Suprapubic skin (tissue), 4 donors: ENCODE results near the gene TMUB1. TPM values are rescaled to one million over a fixed set of nuclear protein-coding genes. Genes with fewer than 3 reads are reported as not detected.

Source experiments
- DNase-seq, 2 donors: peaks; one replicate each; pipeline ENCODE4 v3.0.0-alpha.2; 2019; ENCODE audit warnings: low spot score in 2 of 2
- H3K27ac ChIP-seq: fragments of 200-600 bp; sonication (generic); one replicate; pipeline ENCODE4 v1.5.1; 2019
- H3K27me3 ChIP-seq: fragments of 200-600 bp; sonication (generic); one replicate; pipeline ENCODE4 v1.5.1; 2019
- H3K36me3 ChIP-seq: fragments of 200-600 bp; sonication (generic); one replicate; pipeline ENCODE4 v1.5.1; 2019
- H3K4me1 ChIP-seq: fragments of 200-600 bp; sonication (generic); one replicate; pipeline ENCODE4 v1.5.1; 2019
- H3K4me3 ChIP-seq: fragments of 200-600 bp; sonication (generic); one replicate; pipeline ENCODE4 v1.5.1; 2019; ENCODE audit warnings: mild to moderate bottlenecking
- H3K9me3 ChIP-seq: fragments of 200-600 bp; sonication (generic); one replicate; pipeline ENCODE4 v1.5.1; 2019
- EP300 ChIP-seq: sonication (generic); formaldehyde crosslinking; IDR thresholded peaks from one replicate; pipeline ENCODE4 v1.6.1; 2017; ENCODE audit warnings: antibody characterized with exemption
- POLR2A ChIP-seq, 2 donors: fragments of 450-650 bp; IDR thresholded peaks; one replicate each; pipeline ENCODE4 v1.6.1; 2017; ENCODE audit warnings: antibody characterized with exemption in 2 of 2, mild to moderate bottlenecking in 2 of 2, moderate library complexity in 2 of 2
- POLR2AphosphoS5 ChIP-seq, 3 donors: sonication (generic); formaldehyde crosslinking; IDR thresholded peaks; one replicate each; pipeline ENCODE4 v1.6.1; 2017; ENCODE audit warnings: antibody characterized with exemption in 3 of 3
- WGBS: methylation state at CpG from one replicate; pipeline ENCODE4 v1.1.5; 2018; 5-methylcytosine and 5-hydroxymethylcytosine counted together
- total RNA-seq, 4 donors: library from RNA; depleted of rRNA; stranded (reverse); fragments of >200 nt; gene quantifications; one replicate each; pipeline ENCODE4 v1.1.0, GENCODE V29; 2016
- TF ChIP-seq, protein P1 (sequence below), 2 donors: fragments of 200-600 bp in 1 of 2; fragments of 450-650 bp in 1 of 2; sonication (generic) in 1 of 2; IDR thresholded peaks; one replicate each; pipeline ENCODE4 v1.5.1; 2016 to 2019; ENCODE audit warnings: antibody characterized with exemption in 2 of 2, mild to moderate bottlenecking in 1 of 2, moderate library complexity in 1 of 2

The TMUB1 gene
- total RNA-seq, 4 donors from 2014 or later: 32.5 to 50.3 (median 45.7) TPM

DNA sequence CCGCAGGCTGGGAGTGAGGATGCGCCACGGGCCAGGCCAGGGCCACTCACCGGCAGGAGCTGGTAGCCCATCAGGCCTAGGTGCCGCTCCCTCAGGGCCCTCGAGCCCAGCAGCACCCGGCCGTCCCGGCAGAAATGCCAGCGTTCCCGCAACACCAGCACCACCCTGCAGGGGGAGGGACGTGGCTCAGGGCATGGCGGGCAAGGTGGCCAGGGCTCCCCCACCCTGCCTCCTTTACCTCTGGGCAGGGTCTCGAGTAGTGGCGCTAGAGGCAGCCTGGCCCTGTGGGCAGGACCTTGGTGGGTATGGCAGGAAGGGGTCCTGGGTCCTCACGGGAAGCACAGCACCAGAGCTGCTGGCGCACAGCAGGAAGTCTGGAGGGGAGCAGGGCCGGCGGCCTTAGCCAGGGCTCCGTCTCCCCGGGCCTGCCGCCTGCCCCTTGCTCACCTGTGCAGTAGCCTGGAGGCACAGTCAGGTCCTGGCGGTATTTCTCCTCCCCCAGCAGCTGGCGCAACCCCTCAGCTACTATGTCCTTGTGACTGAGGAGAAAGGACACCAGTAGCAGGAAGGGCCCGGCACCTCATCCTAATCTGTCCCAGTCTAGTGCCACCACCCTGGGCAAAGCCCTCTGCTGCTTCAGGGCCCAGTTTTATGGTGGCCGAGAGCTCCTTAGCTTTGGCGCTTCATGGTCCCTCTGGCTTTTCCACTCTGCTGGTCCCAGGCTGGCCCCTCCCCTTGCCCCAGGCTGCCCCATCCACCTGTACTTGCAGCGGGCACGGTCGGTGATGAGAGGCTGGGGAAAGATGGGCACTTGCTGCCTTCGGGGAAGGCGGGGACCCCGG, 6.2 kb downstream of the TMUB1 start:
- whole genome bisulfite sequencing: 75% methylated on average over 17 of the region's 33 CpGs
- Histone ChIP-seq H3K27ac (peak overlapping the region; percentile 20), H3K36me3 (peaks cover 57% of the 10 kb centered on the region), H3K9me3 (no peaks in the 10 kb centered on the region), H3K4me1 (peaks cover 50% of the 10 kb centered on the region), H3K27me3 (no peaks in the 10 kb centered on the region), H3K4me3 (no peak overlapping the region)
- TF ChIP-seq, protein P1, sequence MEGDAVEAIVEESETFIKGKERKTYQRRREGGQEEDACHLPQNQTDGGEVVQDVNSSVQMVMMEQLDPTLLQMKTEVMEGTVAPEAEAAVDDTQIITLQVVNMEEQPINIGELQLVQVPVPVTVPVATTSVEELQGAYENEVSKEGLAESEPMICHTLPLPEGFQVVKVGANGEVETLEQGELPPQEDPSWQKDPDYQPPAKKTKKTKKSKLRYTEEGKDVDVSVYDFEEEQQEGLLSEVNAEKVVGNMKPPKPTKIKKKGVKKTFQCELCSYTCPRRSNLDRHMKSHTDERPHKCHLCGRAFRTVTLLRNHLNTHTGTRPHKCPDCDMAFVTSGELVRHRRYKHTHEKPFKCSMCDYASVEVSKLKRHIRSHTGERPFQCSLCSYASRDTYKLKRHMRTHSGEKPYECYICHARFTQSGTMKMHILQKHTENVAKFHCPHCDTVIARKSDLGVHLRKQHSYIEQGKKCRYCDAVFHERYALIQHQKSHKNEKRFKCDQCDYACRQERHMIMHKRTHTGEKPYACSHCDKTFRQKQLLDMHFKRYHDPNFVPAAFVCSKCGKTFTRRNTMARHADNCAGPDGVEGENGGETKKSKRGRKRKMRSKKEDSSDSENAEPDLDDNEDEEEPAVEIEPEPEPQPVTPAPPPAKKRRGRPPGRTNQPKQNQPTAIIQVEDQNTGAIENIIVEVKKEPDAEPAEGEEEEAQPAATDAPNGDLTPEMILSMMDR (IDR thresholded peaks at IDR 0.05): peak in 1 of 2 donors; percentile 11
- no peak for TF ChIP-seq EP300
- DNase-seq: no peak

DNA sequence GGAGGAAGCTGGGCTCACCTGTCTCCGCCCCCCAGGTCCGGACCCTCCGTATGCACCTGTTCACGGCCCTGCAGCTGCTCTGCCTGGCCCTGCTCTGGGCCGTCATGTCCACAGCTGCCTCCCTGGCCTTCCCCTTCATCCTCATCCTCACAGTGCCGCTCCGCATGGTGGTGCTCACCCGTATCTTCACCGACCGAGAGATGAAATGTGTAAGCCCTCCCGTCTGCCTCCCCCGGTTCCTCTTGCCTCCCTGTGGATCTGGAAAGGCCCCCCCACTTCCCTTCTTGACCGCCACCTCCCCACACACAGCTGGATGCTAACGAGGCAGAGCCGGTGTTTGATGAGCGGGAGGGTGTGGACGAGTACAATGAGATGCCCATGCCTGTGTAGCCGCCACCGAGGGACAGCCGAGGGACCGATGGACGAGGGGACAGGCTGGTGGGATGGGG, 7.3 kb downstream of the TMUB1 start:
- DNase-seq: no peak
- 86% methylated on average over 22 of the region's 22 CpGs for WGBS
- H3K4me1 ChIP-seq: peaks cover 40% of the 10 kb centered on the region
- peaks cover 68% of the 10 kb centered on the region for H3K36me3 ChIP-seq
- no peaks in the 10 kb centered on the region for H3K9me3 ChIP-seq
- H3K27me3 ChIP-seq: no peaks in the 10 kb centered on the region
- TF ChIP-seq, protein P1 (IDR thresholded peaks at IDR 0.05): no peak
- TF ChIP-seq POLR2A (IDR thresholded peaks at IDR 0.05): no peak
- TF ChIP-seq POLR2AphosphoS5 (IDR thresholded peaks at IDR 0.05): no peak
- no peak overlapping the region for H3K4me3 ChIP-seq
- no peak overlapping the region for H3K27ac ChIP-seq

DNA sequence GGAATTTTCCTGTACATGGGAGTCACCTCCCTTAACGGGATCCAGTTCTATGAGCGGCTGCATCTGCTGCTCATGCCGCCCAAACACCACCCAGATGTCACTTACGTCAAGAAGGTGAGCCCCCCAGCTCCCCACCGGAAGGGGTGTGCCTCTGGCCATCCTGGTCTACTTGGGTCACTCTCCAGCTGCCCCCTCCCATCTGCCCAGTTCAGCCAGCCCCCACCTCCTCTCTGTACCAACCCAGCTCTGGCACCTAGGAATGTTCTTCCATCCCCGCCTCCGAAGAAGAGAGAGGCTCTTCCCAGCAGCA, 7.7 kb downstream of the TMUB1 start:
- Histone ChIP-seq H3K4me1 (peaks cover 37% of the 10 kb centered on the region), H3K36me3 (peaks cover 72% of the 10 kb centered on the region), H3K9me3 (no peaks in the 10 kb centered on the region), H3K27ac (no peak overlapping the region), H3K4me3 (no peak overlapping the region), H3K27me3 (no peaks in the 10 kb centered on the region)
- 87% methylated on average over 7 of the region's 7 CpGs for WGBS
- no peak for TF ChIP-seq POLR2AphosphoS5 (IDR thresholded peaks at IDR 0.05)
- no peak for TF ChIP-seq EP300
- TF ChIP-seq, protein P1 (IDR thresholded peaks at IDR 0.05): no peak
- TF ChIP-seq POLR2A (IDR thresholded peaks at IDR 0.05): no peak
- DNase-seq: no peak

DNA sequence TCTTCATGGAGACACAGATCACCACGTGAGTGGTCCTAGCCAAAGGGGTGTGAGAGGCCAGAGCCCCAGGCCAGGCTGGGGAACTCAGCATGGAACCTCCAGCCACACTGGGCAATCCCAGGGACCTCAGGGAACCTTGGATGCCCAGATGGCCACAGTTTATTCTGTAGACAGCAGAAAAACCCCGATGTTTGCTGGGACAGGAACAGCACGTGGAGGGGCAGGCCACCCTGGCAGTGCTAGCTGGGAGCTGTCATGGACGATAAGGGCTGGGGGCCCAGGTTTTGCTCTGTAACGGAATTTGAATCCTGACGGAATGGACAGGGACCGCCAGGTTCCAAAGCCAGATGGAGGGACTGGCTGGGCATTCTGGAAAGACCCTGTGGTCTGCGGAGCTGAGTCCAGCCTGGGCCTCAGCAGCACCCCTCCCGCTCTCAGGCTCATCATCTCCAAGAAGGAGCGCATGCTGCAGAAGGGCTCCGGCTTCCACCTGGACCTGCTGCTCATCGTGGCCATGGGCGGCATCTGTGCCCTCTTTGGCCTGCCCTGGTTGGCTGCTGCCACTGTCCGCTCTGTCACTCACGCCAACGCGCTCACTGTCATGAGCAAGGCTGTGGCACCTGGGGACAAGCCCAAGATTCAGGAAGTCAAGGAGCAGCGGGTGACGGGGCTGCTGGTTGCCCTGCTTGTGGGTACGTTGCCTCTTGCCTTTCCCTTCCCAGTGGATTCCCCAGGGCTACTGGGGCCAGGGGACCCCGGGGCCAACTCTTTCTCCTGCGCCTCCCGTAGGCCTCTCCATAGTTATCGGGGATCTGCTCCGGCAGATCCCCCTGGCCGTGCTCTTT, 8.3 kb downstream of the TMUB1 start:
- Histone ChIP-seq H3K27ac (no peak overlapping the region), H3K4me1 (peaks cover 35% of the 10 kb centered on the region), H3K4me3 (no peak overlapping the region), H3K36me3 (peaks cover 78% of the 10 kb centered on the region), H3K27me3 (no peaks in the 10 kb centered on the region), H3K9me3 (no peaks in the 10 kb centered on the region)
- DNase-seq: no peak
- WGBS: 92% methylated on average over 16 of the region's 26 CpGs
- no peak for TF ChIP-seq EP300
- TF ChIP-seq POLR2A (IDR thresholded peaks at IDR 0.05): no peak
- TF ChIP-seq, protein P1 (IDR thresholded peaks at IDR 0.05): no peak
- no peak for TF ChIP-seq POLR2AphosphoS5 (IDR thresholded peaks at IDR 0.05)

DNA sequence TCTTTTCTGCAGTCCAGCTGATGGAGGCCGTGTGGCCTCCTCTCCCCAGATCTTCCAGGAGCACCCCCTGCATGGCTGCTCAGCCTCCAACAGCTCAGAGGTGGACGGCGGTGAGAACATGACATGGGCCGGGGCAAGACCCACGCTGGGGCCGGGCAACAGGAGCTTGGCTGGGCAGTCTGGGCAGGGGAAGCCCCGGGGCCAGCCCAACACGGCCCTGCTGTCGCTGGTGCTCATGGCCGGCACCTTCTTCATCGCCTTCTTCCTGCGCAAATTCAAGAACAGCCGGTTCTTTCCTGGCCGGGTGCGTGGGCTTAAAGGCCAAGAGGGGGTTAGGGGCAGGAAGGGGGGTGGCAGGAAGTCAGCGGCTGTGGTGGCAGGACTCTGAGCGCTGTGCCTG, 9.3 kb downstream of the TMUB1 start:
- Histone ChIP-seq H3K36me3 (peaks cover 88% of the 10 kb centered on the region), H3K9me3 (no peaks in the 10 kb centered on the region), H3K27ac (no peak overlapping the region), H3K4me1 (peaks cover 25% of the 10 kb centered on the region), H3K4me3 (no peak overlapping the region), H3K27me3 (no peaks in the 10 kb centered on the region)
- TF ChIP-seq POLR2AphosphoS5 (IDR thresholded peaks at IDR 0.05): no peak
- TF ChIP-seq EP300: no peak
- TF ChIP-seq, protein P1 (IDR thresholded peaks at IDR 0.05): no peak
- no peak for TF ChIP-seq POLR2A (IDR thresholded peaks at IDR 0.05)
- DNase-seq: no peak
- WGBS: 90% methylated on average over 1 of the region's 17 CpGs
